ENCODE data around the gene GMDS. TPM values are rescaled to one million over a fixed set of nuclear protein-coding genes. Genes with fewer than 3 reads are reported as not detected.

The GMDS gene
- total RNA-seq, 5 donors from 2014 or later (not counting 1 experiment from before 2014, with no cell fraction given) = 12.9 to 21.5 (median 14.6) TPM

DNA sequence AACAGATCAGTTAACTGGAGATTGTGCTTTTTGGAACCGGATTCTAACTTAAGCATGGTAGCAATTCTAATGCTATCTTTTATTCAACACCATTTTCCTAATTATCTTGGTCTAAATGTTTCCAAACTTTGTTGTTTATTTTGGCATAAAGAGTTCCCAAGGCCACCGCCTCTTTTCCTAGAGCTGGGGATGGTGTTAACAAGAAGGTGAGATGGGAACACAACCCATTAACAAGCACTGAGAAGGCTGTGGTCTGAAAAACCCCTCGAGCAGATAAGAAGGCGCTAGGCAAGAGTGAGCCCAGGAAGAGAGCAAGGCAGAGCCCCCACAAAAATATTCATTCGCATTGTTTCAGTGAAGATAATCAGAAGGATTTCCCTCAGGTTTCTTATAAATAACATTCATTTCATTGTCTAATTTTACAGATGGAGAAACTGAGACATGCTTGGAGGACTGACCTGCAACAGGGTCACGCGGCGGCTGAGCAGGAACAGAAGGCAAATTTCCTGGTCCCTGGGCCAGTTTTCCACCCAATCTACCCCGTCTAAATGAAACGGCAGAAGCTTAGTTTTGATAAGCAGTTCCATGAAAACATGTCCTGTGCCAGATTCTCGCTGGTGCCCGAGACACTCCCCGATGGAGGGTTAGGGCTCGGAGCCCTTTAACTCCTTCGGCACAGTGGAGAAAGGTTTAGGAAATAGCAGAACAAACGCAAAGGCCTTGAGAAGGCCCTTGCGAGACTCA, 480.1 kb downstream of the GMDS start:
- H3K4me3 ChIP-seq (ENCODE audit: control insufficient read depth in 1 of 2, extremely low read depth in 1 of 2, low read length in 1 of 2) = no peak overlapping the region
- H3K36me3 Mint-ChIP-seq = peaks cover 13% of the 10 kb centered on the region
- no peak overlapping the region for H3K27ac Mint-ChIP-seq
- DNase-seq (no peak), ATAC-seq (replicated peaks in 1 of 4) (no peak)
- no peak overlapping the region for H3K27ac ChIP-seq (ENCODE audit: low read length)
- ChIA-PET POLR2A (no interaction called here), CTCF (no interaction called here)
- H3K9me3 ChIP-seq = no peaks in the 10 kb centered on the region
- H3K27me3 Mint-ChIP-seq = no peaks in the 10 kb centered on the region
- H3K4me3 Mint-ChIP-seq = no peak overlapping the region
- H3K4me1 Mint-ChIP-seq = peaks cover 6 to 20% (median 16%) of the 10 kb centered on the region in 3 donors
- no peaks in the 10 kb centered on the region for H3K36me3 ChIP-seq (ENCODE audit: control insufficient read depth in 2 of 2, extremely low read depth in 1 of 2, insufficient read depth in 1 of 2, low read length in 1 of 2)
- peaks cover 4 to 12% of the 10 kb centered on the region in 2 experiments for H3K4me1 ChIP-seq (ENCODE audit: control insufficient read depth in 1 of 2, extremely low read depth in 1 of 2, insufficient read depth in 2 of 2, low read length in 2 of 2)
- 100% methylated on average over 9 of the region's 17 CpGs for WGBS (ENCODE audit: insufficient coverage)
- H3K9me3 Mint-ChIP-seq = no peaks in the 10 kb centered on the region
- peaks cover 0 to 4% of the 10 kb centered on the region in 2 experiments for H3K27me3 ChIP-seq (replicated peaks in 1 of 2; ENCODE audit: control insufficient read depth in 2 of 2, extremely low read depth in 1 of 2, insufficient read depth in 2 of 2, low read length in 1 of 2)

DNA sequence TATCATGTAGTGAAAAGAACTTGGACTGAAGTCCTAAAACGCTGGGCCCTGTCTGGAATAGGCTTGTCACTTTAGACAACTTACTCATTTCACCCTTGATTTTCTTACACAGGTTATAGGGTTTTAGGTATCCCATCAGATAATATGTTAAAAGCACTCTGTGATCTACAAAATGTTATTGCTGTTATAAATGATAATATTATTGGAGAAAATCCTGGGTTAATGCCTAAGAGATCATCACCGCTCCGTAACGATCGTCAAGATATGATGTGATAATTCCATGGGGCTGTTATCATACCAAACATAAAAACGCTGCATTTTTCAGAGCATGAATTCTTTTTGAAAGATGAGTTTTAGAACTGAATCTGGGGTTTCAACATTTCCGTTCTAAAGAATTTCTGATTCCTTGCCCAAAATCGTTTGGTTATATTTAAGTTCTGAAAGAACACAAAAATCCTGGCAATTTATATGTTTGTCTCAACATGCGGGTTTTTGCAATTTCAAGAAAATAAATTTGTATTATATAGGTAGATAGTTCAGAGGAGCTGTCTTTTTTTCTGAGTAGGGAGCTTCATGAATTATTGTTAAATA, 480.9 kb downstream of the GMDS start:
- Histone ChIP-seq H3K9me3 (no peaks in the 10 kb centered on the region), H3K4me1 (ENCODE audit: control insufficient read depth in 1 of 2, extremely low read depth in 1 of 2, insufficient read depth in 2 of 2, low read length in 2 of 2) (peaks cover 0 to 3% of the 10 kb centered on the region in 2 experiments), H3K36me3 (ENCODE audit: control insufficient read depth in 2 of 2, extremely low read depth in 1 of 2, insufficient read depth in 1 of 2, low read length in 1 of 2) (no peaks in the 10 kb centered on the region), H3K27me3 (replicated peaks in 1 of 2; ENCODE audit: control insufficient read depth in 2 of 2, extremely low read depth in 1 of 2, insufficient read depth in 2 of 2, low read length in 1 of 2) (peaks cover 0 to 4% of the 10 kb centered on the region in 2 experiments), H3K4me3 (ENCODE audit: control insufficient read depth in 1 of 2, extremely low read depth in 1 of 2, low read length in 1 of 2) (no peak overlapping the region), H3K27ac (ENCODE audit: low read length) (no peak overlapping the region)
- H3K27me3 Mint-ChIP-seq = no peaks in the 10 kb centered on the region
- ATAC-seq (replicated peaks in 1 of 4) = no peak
- POLR2A ChIA-PET = no interaction called here
- WGBS (ENCODE audit: insufficient coverage) = 100% methylated on average over 1 of the region's 9 CpGs
- no peak overlapping the region for H3K4me3 Mint-ChIP-seq
- peaks cover 13% of the 10 kb centered on the region for H3K36me3 Mint-ChIP-seq
- H3K9me3 Mint-ChIP-seq = no peaks in the 10 kb centered on the region
- no peak for DNase-seq
- CTCF ChIA-PET = no interaction called here
- H3K4me1 Mint-ChIP-seq = peaks cover 0 to 14% (median 9%) of the 10 kb centered on the region in 3 donors
- no peak overlapping the region for H3K27ac Mint-ChIP-seq

DNA sequence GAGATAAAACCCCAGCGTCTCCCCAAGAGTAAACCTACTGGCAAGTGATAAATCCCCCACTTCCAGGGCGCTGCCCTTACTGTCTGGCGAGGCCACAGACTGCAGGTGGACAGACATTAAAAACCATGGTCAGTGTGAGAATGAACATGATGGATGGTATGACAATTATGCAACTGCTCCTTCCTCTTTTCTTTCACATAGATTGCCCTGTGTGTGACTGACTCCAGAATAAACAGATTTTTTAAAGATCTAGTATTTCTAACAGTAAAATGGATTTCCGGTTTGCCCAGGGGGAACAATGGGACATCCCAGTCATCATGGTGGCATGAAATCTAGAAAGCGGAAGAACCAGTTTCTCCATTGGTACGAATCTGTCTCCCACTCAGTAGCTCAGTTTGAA, 482.0 kb downstream of the GMDS start:
- H3K27me3 Mint-ChIP-seq = no peaks in the 10 kb centered on the region
- Histone ChIP-seq H3K4me1 (ENCODE audit: control insufficient read depth in 1 of 2, extremely low read depth in 1 of 2, insufficient read depth in 2 of 2, low read length in 2 of 2) (no peaks in the 10 kb centered on the region), H3K27me3 (replicated peaks in 1 of 2; ENCODE audit: control insufficient read depth in 2 of 2, extremely low read depth in 1 of 2, insufficient read depth in 2 of 2, low read length in 1 of 2) (peaks cover 0 to 4% of the 10 kb centered on the region in 2 experiments), H3K36me3 (ENCODE audit: control insufficient read depth in 2 of 2, extremely low read depth in 1 of 2, insufficient read depth in 1 of 2, low read length in 1 of 2) (no peaks in the 10 kb centered on the region), H3K4me3 (ENCODE audit: control insufficient read depth in 1 of 2, extremely low read depth in 1 of 2, low read length in 1 of 2) (no peak overlapping the region), H3K9me3 (no peaks in the 10 kb centered on the region), H3K27ac (ENCODE audit: low read length) (no peak overlapping the region)
- peaks cover 0 to 7% (median 5%) of the 10 kb centered on the region in 3 donors for H3K4me1 Mint-ChIP-seq
- DNase-seq = no peak
- peaks cover 16% of the 10 kb centered on the region for H3K36me3 Mint-ChIP-seq
- WGBS (ENCODE audit: insufficient coverage) = 88% methylated on average over 2 of the region's 6 CpGs
- no peak for ATAC-seq (replicated peaks in 1 of 4)
- ChIA-PET POLR2A (no interaction called here), CTCF (no interaction called here)
- no peak overlapping the region for H3K4me3 Mint-ChIP-seq
- H3K9me3 Mint-ChIP-seq = no peaks in the 10 kb centered on the region
- no peak overlapping the region for H3K27ac Mint-ChIP-seq

DNA sequence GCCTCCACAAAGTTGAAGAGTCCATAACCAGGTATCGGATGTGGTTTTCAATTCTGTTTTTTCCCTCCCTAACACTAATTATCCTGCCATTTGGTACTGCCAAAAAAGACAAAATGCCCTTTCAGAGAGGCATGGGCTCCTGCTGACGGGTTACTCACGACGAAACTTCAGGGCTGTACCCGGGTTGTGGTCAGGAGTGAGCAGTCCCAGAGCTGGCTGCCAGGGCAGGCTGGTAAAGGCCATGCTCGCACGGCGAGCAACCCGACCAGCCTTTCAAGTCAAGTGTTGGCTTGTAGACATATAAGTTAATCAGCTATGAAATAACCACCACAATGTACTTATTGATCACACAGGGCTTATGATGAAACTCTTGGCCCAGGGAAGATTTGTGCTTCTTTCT, 483.2 kb downstream of the GMDS start:
- Histone ChIP-seq H3K4me1 (ENCODE audit: control insufficient read depth in 1 of 2, extremely low read depth in 1 of 2, insufficient read depth in 2 of 2, low read length in 2 of 2) (no peaks in the 10 kb centered on the region), H3K27me3 (replicated peaks in 1 of 2; ENCODE audit: control insufficient read depth in 2 of 2, extremely low read depth in 1 of 2, insufficient read depth in 2 of 2, low read length in 1 of 2) (peaks cover 0 to 4% of the 10 kb centered on the region in 2 experiments), H3K9me3 (no peaks in the 10 kb centered on the region), H3K27ac (ENCODE audit: low read length) (no peak overlapping the region), H3K36me3 (ENCODE audit: control insufficient read depth in 2 of 2, extremely low read depth in 1 of 2, insufficient read depth in 1 of 2, low read length in 1 of 2) (no peaks in the 10 kb centered on the region), H3K4me3 (ENCODE audit: control insufficient read depth in 1 of 2, extremely low read depth in 1 of 2, low read length in 1 of 2) (no peak overlapping the region)
- no peak overlapping the region for H3K4me3 Mint-ChIP-seq
- DNase-seq (no peak), ATAC-seq (replicated peaks in 1 of 4) (no peak)
- CTCF ChIA-PET = no interaction called here
- 93% methylated on average over 5 of the region's 9 CpGs for WGBS (ENCODE audit: insufficient coverage)
- no peaks in the 10 kb centered on the region for H3K9me3 Mint-ChIP-seq
- POLR2A ChIA-PET = no interaction called here
- no peak overlapping the region for H3K27ac Mint-ChIP-seq
- peaks cover 21% of the 10 kb centered on the region for H3K36me3 Mint-ChIP-seq
- no peaks in the 10 kb centered on the region for H3K27me3 Mint-ChIP-seq
- H3K4me1 Mint-ChIP-seq = no peaks in the 10 kb centered on the region

DNA sequence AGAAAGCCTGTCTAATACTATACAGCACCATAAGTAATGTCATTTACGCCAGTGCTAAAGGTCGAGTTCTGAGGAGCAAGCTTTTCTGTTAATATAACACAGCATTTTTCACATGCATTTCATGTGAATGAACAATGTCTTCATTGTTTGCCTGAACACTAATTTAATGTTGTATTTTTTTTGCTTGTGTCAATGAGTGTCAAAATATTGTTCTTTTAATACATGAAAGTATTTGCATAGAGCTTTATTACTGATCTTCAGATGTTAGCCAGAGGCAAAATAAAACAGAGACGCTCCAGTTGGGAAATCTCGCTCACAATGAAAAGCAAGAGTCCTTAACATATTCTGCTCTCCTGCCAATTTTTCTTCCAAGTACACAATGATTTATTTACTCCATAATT, 483.9 kb downstream of the GMDS start:
- 90% methylated on average over 2 of the region's 4 CpGs for WGBS (ENCODE audit: insufficient coverage)
- Mint-ChIP-seq H3K4me1 (no peaks in the 10 kb centered on the region), H3K4me3 (no peak overlapping the region), H3K27ac (no peak overlapping the region), H3K27me3 (no peaks in the 10 kb centered on the region), H3K9me3 (no peaks in the 10 kb centered on the region), H3K36me3 (peaks cover 25% of the 10 kb centered on the region)
- ChIA-PET POLR2A (no interaction called here), CTCF (no interaction called here)
- ATAC-seq (replicated peaks in 1 of 4) = no peak
- H3K9me3 ChIP-seq = no peaks in the 10 kb centered on the region
- H3K27me3 ChIP-seq (replicated peaks in 1 of 2; ENCODE audit: control insufficient read depth in 2 of 2, extremely low read depth in 1 of 2, insufficient read depth in 2 of 2, low read length in 1 of 2) = peaks cover 0 to 2% of the 10 kb centered on the region in 2 experiments
- no peak overlapping the region for H3K27ac ChIP-seq (ENCODE audit: low read length)
- H3K4me3 ChIP-seq (ENCODE audit: control insufficient read depth in 1 of 2, extremely low read depth in 1 of 2, low read length in 1 of 2) = no peak overlapping the region
- no peaks in the 10 kb centered on the region for H3K4me1 ChIP-seq (ENCODE audit: control insufficient read depth in 1 of 2, extremely low read depth in 1 of 2, insufficient read depth in 2 of 2, low read length in 2 of 2)
- DNase-seq = no peak
- H3K36me3 ChIP-seq (ENCODE audit: control insufficient read depth in 2 of 2, extremely low read depth in 1 of 2, insufficient read depth in 1 of 2, low read length in 1 of 2) = no peaks in the 10 kb centered on the region

DNA sequence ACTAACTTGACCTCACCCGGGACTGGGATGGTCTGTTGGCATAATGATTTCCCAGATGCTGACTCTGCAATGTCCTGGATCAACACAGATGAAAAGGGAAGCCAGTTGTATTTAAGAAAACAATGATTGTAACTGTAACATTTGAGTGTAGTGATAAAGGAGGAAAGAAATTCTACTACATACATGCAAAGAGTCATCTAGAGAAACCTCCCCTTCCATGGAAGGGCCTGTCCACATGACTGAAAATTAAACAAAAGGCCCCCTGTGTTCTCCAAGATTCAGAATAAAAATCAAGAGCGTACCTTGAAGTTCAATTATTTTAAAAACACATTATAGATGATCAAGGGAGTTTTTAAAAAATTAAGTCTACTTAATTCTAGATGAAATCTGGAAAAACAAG, 484.5 kb downstream of the GMDS start:
- no peak overlapping the region for H3K27ac ChIP-seq (ENCODE audit: low read length)
- no peaks in the 10 kb centered on the region for H3K9me3 ChIP-seq
- Mint-ChIP-seq H3K9me3 (no peaks in the 10 kb centered on the region), H3K4me3 (no peak overlapping the region), H3K27ac (no peak overlapping the region), H3K4me1 (no peaks in the 10 kb centered on the region), H3K27me3 (no peaks in the 10 kb centered on the region), H3K36me3 (peaks cover 23% of the 10 kb centered on the region)
- DNase-seq (no peak), ATAC-seq (replicated peaks in 1 of 4) (no peak)
- ChIA-PET CTCF (no interaction called here), POLR2A (no interaction called here)
- no peaks in the 10 kb centered on the region for H3K27me3 ChIP-seq (replicated peaks in 1 of 2; ENCODE audit: control insufficient read depth in 2 of 2, extremely low read depth in 1 of 2, insufficient read depth in 2 of 2, low read length in 1 of 2)
- no peaks in the 10 kb centered on the region for H3K4me1 ChIP-seq (ENCODE audit: control insufficient read depth in 1 of 2, extremely low read depth in 1 of 2, insufficient read depth in 2 of 2, low read length in 2 of 2)
- no CpG with 5 or more reads among the region's 2 CpGs for WGBS (ENCODE audit: insufficient coverage)
- no peaks in the 10 kb centered on the region for H3K36me3 ChIP-seq (ENCODE audit: control insufficient read depth in 2 of 2, extremely low read depth in 1 of 2, insufficient read depth in 1 of 2, low read length in 1 of 2)
- no peak overlapping the region for H3K4me3 ChIP-seq (ENCODE audit: control insufficient read depth in 1 of 2, extremely low read depth in 1 of 2, low read length in 1 of 2)

All from T-cell (primary cell).